ENCODE results near the gene HOXD3. TPM values are rescaled to one million over a fixed set of nuclear protein-coding genes. Genes with fewer than 3 reads are reported as not detected.

The HOXD3 gene
- total RNA-seq, 1 donor, result 1.1 TPM

DNA sequence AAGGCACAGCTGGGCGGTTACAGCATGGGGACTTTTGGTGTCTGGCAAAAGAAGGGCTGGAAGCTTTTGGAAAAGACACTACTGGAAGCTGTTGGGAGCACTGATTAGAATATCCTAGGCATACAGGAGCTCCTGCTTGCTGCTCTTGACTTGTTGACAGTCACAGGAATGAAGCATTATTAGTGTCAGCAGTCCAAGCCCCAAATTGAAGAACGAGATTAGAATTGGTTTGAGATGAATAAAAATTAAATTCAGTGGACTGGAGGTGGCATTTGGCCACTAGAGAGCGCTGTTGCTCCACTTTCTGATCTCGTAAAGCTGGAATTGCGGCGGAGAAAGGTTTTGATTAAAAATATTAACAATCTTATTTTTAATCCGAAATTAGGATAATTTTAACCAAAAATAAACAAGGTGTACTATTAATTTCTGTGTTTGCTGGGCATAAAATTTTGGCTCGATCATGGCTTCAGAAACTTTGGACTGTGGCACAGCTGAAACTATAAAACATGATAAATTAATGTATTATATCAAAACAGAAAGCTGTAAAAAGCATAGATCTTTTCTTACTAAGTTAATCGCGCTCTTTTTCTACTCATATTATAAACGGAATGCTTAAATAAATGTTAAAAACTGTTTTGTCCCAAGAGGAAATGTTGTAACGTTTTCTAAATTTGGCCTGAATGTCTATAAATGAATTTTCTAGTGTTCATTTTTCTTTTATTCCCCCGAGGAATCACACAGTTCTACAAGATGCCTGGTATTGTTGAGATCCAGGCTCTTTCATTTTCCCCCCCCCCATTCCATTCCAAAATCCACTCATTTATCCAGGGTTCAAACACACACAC lies 30.0 kb upstream of the HOXD3 start:
- Histone ChIP-seq H3K27me3 (ENCODE audit: insufficient read depth, low read length) (peaks cover 23% of the 10 kb centered on the region), H2AFZ (ENCODE audit: low read length) (no peak overlapping the region)
- DNase-seq (ENCODE audit: insufficient read length, low spot score, missing footprints), result peak; percentile 94

DNA sequence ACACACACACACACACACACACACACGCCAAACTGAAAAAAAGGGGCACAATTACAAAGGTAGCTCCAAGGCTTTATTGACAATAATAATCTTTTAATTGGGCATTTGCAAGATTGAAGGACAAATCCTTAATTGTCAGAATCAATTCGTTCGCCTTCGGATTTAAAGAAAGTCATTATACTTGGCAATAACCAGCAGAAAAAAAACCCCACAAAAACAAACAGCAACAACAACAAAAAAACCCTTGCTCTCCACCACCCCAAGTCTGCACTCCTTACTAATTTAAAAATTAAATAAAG lies 29.4 kb upstream of the HOXD3 start:
- Histone ChIP-seq H2AFZ (ENCODE audit: low read length) (no peak overlapping the region), H4K20me1 (ENCODE audit: insufficient read depth, low read length) (no peaks in the 10 kb centered on the region), H3K4me2 (ENCODE audit: insufficient read depth, low read length) (peak overlapping the region; percentile 94), H3K4me1 (ENCODE audit: insufficient read depth, low read length) (peaks cover 20% of the 10 kb centered on the region), H3K36me3 (ENCODE audit: insufficient read depth, low read length) (peaks cover 5% of the 10 kb centered on the region), H3K27ac (ENCODE audit: low read depth, low read length) (no peak overlapping the region), H3K27me3 (ENCODE audit: insufficient read depth, low read length) (peaks cover 17% of the 10 kb centered on the region), H3K9me3 (ENCODE audit: low read depth, low read length) (no peaks in the 10 kb centered on the region), H3K79me2 (ENCODE audit: insufficient read depth, low read length) (no peaks in the 10 kb centered on the region), H3K4me3 (ENCODE audit: insufficient read depth, low read length) (no peak overlapping the region)
- DNase-seq (ENCODE audit: insufficient read length, low spot score, missing footprints), result no peak
- TF ChIP-seq, protein P1, sequence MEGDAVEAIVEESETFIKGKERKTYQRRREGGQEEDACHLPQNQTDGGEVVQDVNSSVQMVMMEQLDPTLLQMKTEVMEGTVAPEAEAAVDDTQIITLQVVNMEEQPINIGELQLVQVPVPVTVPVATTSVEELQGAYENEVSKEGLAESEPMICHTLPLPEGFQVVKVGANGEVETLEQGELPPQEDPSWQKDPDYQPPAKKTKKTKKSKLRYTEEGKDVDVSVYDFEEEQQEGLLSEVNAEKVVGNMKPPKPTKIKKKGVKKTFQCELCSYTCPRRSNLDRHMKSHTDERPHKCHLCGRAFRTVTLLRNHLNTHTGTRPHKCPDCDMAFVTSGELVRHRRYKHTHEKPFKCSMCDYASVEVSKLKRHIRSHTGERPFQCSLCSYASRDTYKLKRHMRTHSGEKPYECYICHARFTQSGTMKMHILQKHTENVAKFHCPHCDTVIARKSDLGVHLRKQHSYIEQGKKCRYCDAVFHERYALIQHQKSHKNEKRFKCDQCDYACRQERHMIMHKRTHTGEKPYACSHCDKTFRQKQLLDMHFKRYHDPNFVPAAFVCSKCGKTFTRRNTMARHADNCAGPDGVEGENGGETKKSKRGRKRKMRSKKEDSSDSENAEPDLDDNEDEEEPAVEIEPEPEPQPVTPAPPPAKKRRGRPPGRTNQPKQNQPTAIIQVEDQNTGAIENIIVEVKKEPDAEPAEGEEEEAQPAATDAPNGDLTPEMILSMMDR (IDR thresholded peaks at IDR 0.05; ENCODE audit: extremely low read depth, low read depth, low read length), result no peak

More for the DNA sequence above, 30.0 kb upstream of the HOXD3 start:
- H3K27ac ChIP-seq (ENCODE audit: low read depth, low read length), result no peak overlapping the region
- H3K79me2 ChIP-seq (ENCODE audit: insufficient read depth, low read length), result no peaks in the 10 kb centered on the region
- H3K9me3 ChIP-seq (ENCODE audit: low read depth, low read length), result no peaks in the 10 kb centered on the region
- H4K20me1 ChIP-seq (ENCODE audit: insufficient read depth, low read length), result no peaks in the 10 kb centered on the region
- TF ChIP-seq, protein P1 (IDR thresholded peaks at IDR 0.05; ENCODE audit: extremely low read depth, low read depth, low read length), result peak; percentile 89
- H3K36me3 ChIP-seq (ENCODE audit: insufficient read depth, low read length), result peaks cover 1% of the 10 kb centered on the region
- H3K4me1 ChIP-seq (ENCODE audit: insufficient read depth, low read length), result peaks cover 26% of the 10 kb centered on the region
- H3K4me2 ChIP-seq (ENCODE audit: insufficient read depth, low read length), result peak overlapping the region; percentile 94
- H3K4me3 ChIP-seq (ENCODE audit: insufficient read depth, low read length), result peak overlapping the region; percentile 24

DNA sequence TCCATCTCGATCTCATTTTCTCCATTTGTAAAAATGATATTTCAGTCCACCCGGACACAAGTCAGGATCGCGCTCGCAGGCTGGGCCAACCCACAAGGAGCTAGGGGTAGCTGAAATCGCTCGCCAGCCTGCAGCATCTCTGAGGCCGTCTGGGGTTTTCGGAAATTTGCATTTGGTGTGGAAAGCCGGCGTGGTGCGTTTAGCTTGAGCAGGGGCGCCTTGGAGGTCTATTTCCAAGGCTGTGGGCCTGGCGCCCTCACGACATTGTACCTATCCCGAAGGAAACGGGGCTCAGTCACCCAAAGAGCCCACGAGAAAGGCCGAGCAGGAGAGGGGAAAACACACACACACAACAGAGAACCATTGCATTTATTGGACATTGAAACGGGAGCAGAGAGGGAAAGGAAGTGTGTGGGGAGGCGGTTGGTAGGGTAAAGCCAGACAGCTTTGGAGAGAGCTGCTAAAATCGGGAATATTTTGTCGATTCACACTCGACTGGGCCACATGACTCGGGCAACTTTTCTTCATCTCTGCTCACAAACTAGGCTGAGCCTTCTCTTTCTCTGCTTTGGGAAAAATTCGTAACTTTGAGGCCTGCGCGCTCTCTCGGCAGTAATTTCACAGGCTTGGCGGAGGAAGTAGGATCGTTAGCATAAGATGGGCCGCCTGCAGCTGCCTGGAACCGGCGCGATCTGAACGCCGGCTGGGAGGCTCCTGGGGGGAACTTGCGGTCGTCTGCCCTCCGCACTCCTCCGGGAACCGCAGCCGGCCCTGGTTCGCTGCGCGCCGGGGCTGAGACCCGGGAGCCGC lies 28.7 kb upstream of the HOXD3 start:
- H2AFZ ChIP-seq (ENCODE audit: low read length), result peak overlapping the region; percentile 90
- TF ChIP-seq, protein P1 (IDR thresholded peaks at IDR 0.05; ENCODE audit: extremely low read depth, low read depth, low read length), result no peak
- peak overlapping the region; percentile 58 for H3K27ac ChIP-seq (ENCODE audit: low read depth, low read length)
- peaks cover 20% of the 10 kb centered on the region for H3K4me1 ChIP-seq (ENCODE audit: insufficient read depth, low read length)
- H4K20me1 ChIP-seq (ENCODE audit: insufficient read depth, low read length), result no peaks in the 10 kb centered on the region
- peak overlapping the region; percentile 78 for H3K4me3 ChIP-seq (ENCODE audit: insufficient read depth, low read length)
- peak; percentile 61 for DNase-seq (ENCODE audit: insufficient read length, low spot score, missing footprints)
- peak overlapping the region; percentile 94 for H3K4me2 ChIP-seq (ENCODE audit: insufficient read depth, low read length)
- peaks cover 12% of the 10 kb centered on the region for H3K27me3 ChIP-seq (ENCODE audit: insufficient read depth, low read length)
- H3K9me3 ChIP-seq (ENCODE audit: low read depth, low read length), result no peaks in the 10 kb centered on the region
- peaks cover 5% of the 10 kb centered on the region for H3K36me3 ChIP-seq (ENCODE audit: insufficient read depth, low read length)
- no peaks in the 10 kb centered on the region for H3K79me2 ChIP-seq (ENCODE audit: insufficient read depth, low read length)

Measured in osteoblast (primary cell).